Liver (tissue), 3 donors: ENCODE measurements around the gene FTO.
A peak's percentile ranks its signal among the peaks of the same experiment; 100 is the strongest.

Source experiments
- EGR1 ChIP-seq, 2 donors: IDR thresholded peaks; 2 replicates each; pipeline ENCODE4 v1.6.1; 2016 to 2018; ENCODE audit warnings: antibody characterized with exemption in 2 of 2, low read depth in 2 of 2
- GABPA ChIP-seq, 2 donors: IDR thresholded peaks in 1 of 2; conservative IDR thresholded peaks in 1 of 2; 2 replicates each; pipeline ENCODE4 v1.6.1; 2016; ENCODE audit warnings: antibody characterized with exemption in 2 of 2, mild to moderate bottlenecking in 1 of 2, moderate library complexity in 1 of 2
- JUND ChIP-seq, 2 donors: IDR thresholded peaks; 2 replicates each; pipeline ENCODE4 v1.6.1; 2016; ENCODE audit warnings: antibody characterized with exemption in 2 of 2
- NR2F2 ChIP-seq: IDR thresholded peaks from 2 replicates; pipeline ENCODE4 v1.6.1; 2016; ENCODE audit warnings: antibody characterized with exemption
- RAD21 ChIP-seq, 2 donors: IDR thresholded peaks; 2 replicates each; pipeline ENCODE4 v1.6.1; 2016; ENCODE audit warnings: antibody characterized with exemption in 2 of 2, mild to moderate bottlenecking in 2 of 2
- TAF1 ChIP-seq: conservative IDR thresholded peaks from 2 replicates; pipeline ENCODE4 v1.6.1; 2016; ENCODE audit warnings: antibody characterized with exemption, mild to moderate bottlenecking
- TF ChIP-seq, protein P1 (sequence below): IDR thresholded peaks from 2 replicates; pipeline ENCODE4 v1.6.1; 2016; ENCODE audit warnings: antibody characterized with exemption
- TF ChIP-seq, protein P2 (sequence below): fragments of 150-350 bp; IDR thresholded peaks from 2 replicates; pipeline ENCODE4 v1.5.1; 2017; ENCODE audit warnings: improper control_type of control experiment, low read depth, low read length; ENCODE audit not compliant: missing input control
- TF ChIP-seq, protein P3 (sequence below): IDR thresholded peaks from 2 replicates; pipeline ENCODE4 v1.6.1; 2016; ENCODE audit warnings: antibody characterized with exemption
- donor health status: healthy.
- donor health status: healthy.

DNA sequence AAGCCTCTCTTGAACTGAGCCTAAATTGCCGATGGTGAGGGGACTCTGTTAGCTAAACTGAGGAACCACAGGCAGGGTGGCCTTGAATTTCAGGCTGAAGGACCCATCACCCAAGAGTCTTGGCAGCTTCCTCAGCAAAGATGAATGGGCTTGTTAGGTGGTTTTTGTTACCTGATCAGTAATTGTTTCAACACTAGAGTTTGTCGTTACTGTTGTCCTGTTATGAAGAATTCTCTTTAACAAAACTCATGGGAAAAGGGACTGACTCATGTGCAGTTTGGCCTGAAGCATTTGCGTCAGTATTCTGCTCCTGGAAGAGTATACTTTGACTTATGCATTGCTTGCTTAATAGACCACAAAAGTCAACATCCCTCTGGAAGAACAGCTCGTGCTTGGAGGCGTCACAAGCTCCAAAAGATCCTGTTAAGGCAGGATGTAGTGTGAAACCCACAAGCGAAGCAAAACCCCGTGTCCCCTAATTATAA, 376.6 kb downstream of the FTO start:
- TF ChIP-seq, protein P1, sequence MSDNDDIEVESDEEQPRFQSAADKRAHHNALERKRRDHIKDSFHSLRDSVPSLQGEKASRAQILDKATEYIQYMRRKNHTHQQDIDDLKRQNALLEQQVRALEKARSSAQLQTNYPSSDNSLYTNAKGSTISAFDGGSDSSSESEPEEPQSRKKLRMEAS, result peak; percentile 10
- TF ChIP-seq, protein P2, sequence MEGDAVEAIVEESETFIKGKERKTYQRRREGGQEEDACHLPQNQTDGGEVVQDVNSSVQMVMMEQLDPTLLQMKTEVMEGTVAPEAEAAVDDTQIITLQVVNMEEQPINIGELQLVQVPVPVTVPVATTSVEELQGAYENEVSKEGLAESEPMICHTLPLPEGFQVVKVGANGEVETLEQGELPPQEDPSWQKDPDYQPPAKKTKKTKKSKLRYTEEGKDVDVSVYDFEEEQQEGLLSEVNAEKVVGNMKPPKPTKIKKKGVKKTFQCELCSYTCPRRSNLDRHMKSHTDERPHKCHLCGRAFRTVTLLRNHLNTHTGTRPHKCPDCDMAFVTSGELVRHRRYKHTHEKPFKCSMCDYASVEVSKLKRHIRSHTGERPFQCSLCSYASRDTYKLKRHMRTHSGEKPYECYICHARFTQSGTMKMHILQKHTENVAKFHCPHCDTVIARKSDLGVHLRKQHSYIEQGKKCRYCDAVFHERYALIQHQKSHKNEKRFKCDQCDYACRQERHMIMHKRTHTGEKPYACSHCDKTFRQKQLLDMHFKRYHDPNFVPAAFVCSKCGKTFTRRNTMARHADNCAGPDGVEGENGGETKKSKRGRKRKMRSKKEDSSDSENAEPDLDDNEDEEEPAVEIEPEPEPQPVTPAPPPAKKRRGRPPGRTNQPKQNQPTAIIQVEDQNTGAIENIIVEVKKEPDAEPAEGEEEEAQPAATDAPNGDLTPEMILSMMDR, result no peak
- TF ChIP-seq, protein P3, sequence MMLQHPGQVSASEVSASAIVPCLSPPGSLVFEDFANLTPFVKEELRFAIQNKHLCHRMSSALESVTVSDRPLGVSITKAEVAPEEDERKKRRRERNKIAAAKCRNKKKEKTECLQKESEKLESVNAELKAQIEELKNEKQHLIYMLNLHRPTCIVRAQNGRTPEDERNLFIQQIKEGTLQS, result no peak
- TF ChIP-seq JUND (IDR thresholded peaks at IDR 0.05) (no peak), RAD21 (IDR thresholded peaks at IDR 0.05) (peak in 1 of 2 donors; percentile 9), GABPA (IDR thresholded peaks at IDR 0.05 in 1 of 2, conservative IDR thresholded peaks at IDR 0.05 in 1 of 2) (no peak), EGR1 (IDR thresholded peaks at IDR 0.05; ENCODE audit: low read depth in 2 of 2) (no peak), NR2F2 (no peak), TAF1 (no peak)
